ENCODE results near the gene TSSK3. TPM values are rescaled to one million over a fixed set of nuclear protein-coding genes. Genes with fewer than 3 reads are reported as not detected.
A peak's percentile ranks its signal among the peaks of the same experiment; 100 is the strongest.

Gene TSSK3
- total and polyA plus RNA-seq, 2 experiments from 2014 or later, result not detected

GRCh38 chr1:32411261-32411660 is 48.9 kb downstream of the TSSK3 start:
- H2AFZ ChIP-seq, result no peak overlapping the region
- H4K20me1 ChIP-seq (replicated peaks; ENCODE audit: insufficient read depth), result no peaks in the 10 kb centered on the region
- Mint-ChIP-seq H3K36me3 (ENCODE audit: low read depth) (peaks cover 30% of the 10 kb centered on the region), H3K4me1 (no peaks in the 10 kb centered on the region), H3K27me3 (ENCODE audit: insufficient read depth, low read depth, poor library complexity) (peaks cover 10% of the 10 kb centered on the region), H3K9me3 (peaks cover 39% of the 10 kb centered on the region), H3K4me3 (no peak overlapping the region), H3K27ac (no peak overlapping the region)
- H3K79me2 ChIP-seq (replicated peaks; ENCODE audit: insufficient read depth), result no peaks in the 10 kb centered on the region
- H3K9me2 ChIP-seq (ENCODE audit: insufficient read depth), result no peaks in the 10 kb centered on the region
- no peak overlapping the region for H3K27ac ChIP-seq (ENCODE audit: low read depth)
- H3K36me3 ChIP-seq (ENCODE audit: insufficient read depth), result peaks cover 4% of the 10 kb centered on the region; the same call in 1 of the 2 replicates
- H3K4me3 ChIP-seq, result no peak overlapping the region
- ATAC-seq (no peak), DNase-seq (ENCODE audit: low spot score) (no peak)
- 0 out of 2 replicates have a peak, but pooled peaks cover 4% of the 10 kb centered on the region for H3F3A ChIP-seq (replicated peaks; ENCODE audit: low read depth)
- no peak overlapping the region for H3K4me2 ChIP-seq
- no peaks in the 10 kb centered on the region; the same call in 1 of the 2 replicates for H3K4me1 ChIP-seq (ENCODE audit: insufficient read depth)
- no peaks in the 10 kb centered on the region for H3K27me3 ChIP-seq (ENCODE audit: insufficient read depth)
- no peak for TF ChIP-seq POLR2AphosphoS5 (IDR thresholded peaks at IDR 0.05; ENCODE audit: low read depth)
- TF ChIP-seq JUNB (IDR thresholded peaks at IDR 0.05; ENCODE audit: unreplicated experiment), result no peak
- TF ChIP-seq, protein P1, sequence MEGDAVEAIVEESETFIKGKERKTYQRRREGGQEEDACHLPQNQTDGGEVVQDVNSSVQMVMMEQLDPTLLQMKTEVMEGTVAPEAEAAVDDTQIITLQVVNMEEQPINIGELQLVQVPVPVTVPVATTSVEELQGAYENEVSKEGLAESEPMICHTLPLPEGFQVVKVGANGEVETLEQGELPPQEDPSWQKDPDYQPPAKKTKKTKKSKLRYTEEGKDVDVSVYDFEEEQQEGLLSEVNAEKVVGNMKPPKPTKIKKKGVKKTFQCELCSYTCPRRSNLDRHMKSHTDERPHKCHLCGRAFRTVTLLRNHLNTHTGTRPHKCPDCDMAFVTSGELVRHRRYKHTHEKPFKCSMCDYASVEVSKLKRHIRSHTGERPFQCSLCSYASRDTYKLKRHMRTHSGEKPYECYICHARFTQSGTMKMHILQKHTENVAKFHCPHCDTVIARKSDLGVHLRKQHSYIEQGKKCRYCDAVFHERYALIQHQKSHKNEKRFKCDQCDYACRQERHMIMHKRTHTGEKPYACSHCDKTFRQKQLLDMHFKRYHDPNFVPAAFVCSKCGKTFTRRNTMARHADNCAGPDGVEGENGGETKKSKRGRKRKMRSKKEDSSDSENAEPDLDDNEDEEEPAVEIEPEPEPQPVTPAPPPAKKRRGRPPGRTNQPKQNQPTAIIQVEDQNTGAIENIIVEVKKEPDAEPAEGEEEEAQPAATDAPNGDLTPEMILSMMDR (conservative IDR thresholded peaks at IDR 0.05; ENCODE audit: low read depth in 2 of 2), result no peak

DNA sequence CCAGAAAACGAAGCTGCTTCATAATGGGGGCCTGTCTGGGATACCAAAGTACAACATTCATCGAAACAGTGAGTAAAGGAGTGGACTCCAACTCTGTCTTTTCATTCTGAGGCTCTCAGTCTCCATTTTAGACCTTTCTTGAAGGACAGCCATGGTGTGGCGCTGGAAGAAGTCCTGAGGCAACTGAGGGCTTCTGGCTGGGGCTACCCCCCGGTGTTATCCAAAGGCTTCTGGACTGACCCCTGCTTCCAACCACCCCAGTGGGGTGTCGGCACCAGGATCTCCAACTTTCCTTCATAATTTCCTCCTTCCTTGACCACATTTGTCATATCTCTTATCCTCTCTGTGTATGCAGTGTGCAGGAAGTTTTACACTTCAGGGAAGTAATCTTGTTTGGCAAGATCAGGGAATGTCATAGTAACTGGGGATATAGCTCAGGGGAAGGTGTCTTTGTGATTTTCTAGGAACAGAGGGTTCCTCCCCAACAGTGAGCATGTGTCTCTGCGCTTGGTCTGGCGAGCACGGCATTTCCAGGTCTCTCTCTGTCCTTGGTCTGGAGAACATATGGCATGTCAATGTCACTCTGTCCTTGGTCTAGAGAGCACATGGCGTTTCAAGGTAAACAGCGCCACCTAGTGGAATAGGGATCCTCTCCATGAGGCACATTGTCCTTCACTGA is 51.3 kb downstream of the TSSK3 start:
- no peaks in the 10 kb centered on the region for H3K79me2 ChIP-seq (replicated peaks; ENCODE audit: insufficient read depth)
- H3K9me2 ChIP-seq (ENCODE audit: insufficient read depth), result no peaks in the 10 kb centered on the region
- H3K4me2 ChIP-seq, result no peak overlapping the region
- no peak overlapping the region for H2AFZ ChIP-seq
- H3F3A ChIP-seq (replicated peaks; ENCODE audit: low read depth), result 0 out of 2 replicates have a peak, but pooled peaks cover 4% of the 10 kb centered on the region
- Mint-ChIP-seq H3K9me3 (peaks cover 62% of the 10 kb centered on the region), H3K4me3 (no peak overlapping the region), H3K27ac (no peak overlapping the region), H3K4me1 (no peaks in the 10 kb centered on the region), H3K36me3 (ENCODE audit: low read depth) (peaks cover 51% of the 10 kb centered on the region), H3K27me3 (ENCODE audit: insufficient read depth, low read depth, poor library complexity) (peaks cover 10% of the 10 kb centered on the region)
- ATAC-seq, result peak; percentile 92
- peak; percentile 94 for DNase-seq (ENCODE audit: low spot score)
- TF ChIP-seq, protein P2, sequence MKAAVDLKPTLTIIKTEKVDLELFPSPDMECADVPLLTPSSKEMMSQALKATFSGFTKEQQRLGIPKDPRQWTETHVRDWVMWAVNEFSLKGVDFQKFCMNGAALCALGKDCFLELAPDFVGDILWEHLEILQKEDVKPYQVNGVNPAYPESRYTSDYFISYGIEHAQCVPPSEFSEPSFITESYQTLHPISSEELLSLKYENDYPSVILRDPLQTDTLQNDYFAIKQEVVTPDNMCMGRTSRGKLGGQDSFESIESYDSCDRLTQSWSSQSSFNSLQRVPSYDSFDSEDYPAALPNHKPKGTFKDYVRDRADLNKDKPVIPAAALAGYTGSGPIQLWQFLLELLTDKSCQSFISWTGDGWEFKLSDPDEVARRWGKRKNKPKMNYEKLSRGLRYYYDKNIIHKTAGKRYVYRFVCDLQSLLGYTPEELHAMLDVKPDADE (IDR thresholded peaks at IDR 0.05), result no peak
- TF ChIP-seq REST (IDR thresholded peaks at IDR 0.05; ENCODE audit: unreplicated experiment) (no peak), STAT1 (IDR thresholded peaks at IDR 0.05; ENCODE audit: unreplicated experiment) (no peak), JUNB (IDR thresholded peaks at IDR 0.05; ENCODE audit: unreplicated experiment) (no peak), ZNF331 (CRISPR knock-in tag; IDR thresholded peaks at IDR 0.05; ENCODE audit: low read depth) (no peak)
- TF ChIP-seq, protein P1 (conservative IDR thresholded peaks at IDR 0.05; ENCODE audit: low read depth in 2 of 2), result peak; percentile 84 to 97
- no peak overlapping the region for H3K4me3 ChIP-seq
- no peak overlapping the region for H3K27ac ChIP-seq (ENCODE audit: low read depth)
- H4K20me1 ChIP-seq (replicated peaks; ENCODE audit: insufficient read depth), result no peaks in the 10 kb centered on the region
- H3K27me3 ChIP-seq (ENCODE audit: insufficient read depth), result no peaks in the 10 kb centered on the region
- H3K36me3 ChIP-seq (ENCODE audit: insufficient read depth), result peaks cover 4% of the 10 kb centered on the region; the same call in 1 of the 2 replicates
- no peaks in the 10 kb centered on the region for H3K4me1 ChIP-seq (ENCODE audit: insufficient read depth)
